Lower lobe of right lung (tissue), 2 donors: ENCODE data around the gene CKS2. TPM values are rescaled to one million over a fixed set of nuclear protein-coding genes. Genes with fewer than 3 reads are reported as not detected.
"Not testable (repeated sequence)": the region's sequence is repeated elsewhere in the genome, so short reads cannot be mapped to it uniquely, and the experiment has no call there.

Experiments used
- ATAC-seq, 2 donors: fragments of 200-7000 bp; cut with Tn5 transposase; one replicate each; pipeline ENCODE4 v1.9.1; 2020 to 2022; ENCODE audit warnings: mild to moderate bottlenecking in 2 of 2, moderate library complexity in 2 of 2
- DNase-seq: peaks from one replicate; pipeline ENCODE4 v3.0.0-alpha.2; 2020
- H3K27ac ChIP-seq: fragments of 200-600 bp; one replicate; pipeline ENCODE4 v1.8.0; 2022
- H3K27me3 ChIP-seq: fragments of 200-600 bp; one replicate; pipeline ENCODE4 v1.8.0; 2022; ENCODE audit warnings: low read depth
- H3K36me3 ChIP-seq: fragments of 200-600 bp; one replicate; pipeline ENCODE4 v1.8.0; 2022; ENCODE audit warnings: mild to moderate bottlenecking
- H3K4me1 ChIP-seq: fragments of 200-600 bp; one replicate; pipeline ENCODE4 v1.8.0; 2022
- H3K4me3 ChIP-seq: fragments of 200-600 bp; one replicate; pipeline ENCODE4 v1.8.0; 2022; ENCODE audit warnings: mild to moderate bottlenecking
- H3K9me3 ChIP-seq: fragments of 200-600 bp; one replicate; pipeline ENCODE4 v1.8.0; 2022
- CTCF ChIP-seq: fragments of 200-600 bp; IDR thresholded peaks from one replicate; pipeline ENCODE4 v1.8.0; 2022; ENCODE audit warnings: antibody characterized with exemption, mild to moderate bottlenecking
- intact Hi-C: fragments of 100-400 bp; cut with DNase I; formaldehyde crosslinking; loops from one replicate; pipeline ENCODE4 v1.11.0; 2022
- total RNA-seq: library from RNA; stranded (reverse); fragmentation: NEBNext Ultra II Directional; extraction: Animal tissue kit (Norgen Biotek cat#: 25700); gene quantifications from one replicate; pipeline ENCODE4 v1.2.1, GENCODE V29; 2021
- donor health status: DM: no; HTN: yes; CAD: no; lungs with severe emphysema.

Gene CKS2
- total RNA-seq, 1 donor from 2014 or later = 16.6 TPM

- H3K4me1 ChIP-seq = no peaks in the 10 kb centered on the region
- no peak for ATAC-seq
- intact Hi-C loops = no loop called here
- H3K9me3 ChIP-seq = no peaks in the 10 kb centered on the region
- H3K4me3 ChIP-seq = no peak overlapping the region
- no peaks in the 10 kb centered on the region for H3K27me3 ChIP-seq
- no peaks in the 10 kb centered on the region for H3K36me3 ChIP-seq
- DNase-seq = no peak
- no peak for TF ChIP-seq CTCF
- H3K27ac ChIP-seq = no peak overlapping the region
These were observed 19.3 kb upstream of the CKS2 start for GRCh38 chr9:89291741-89292140.

GRCh38 chr9:89293014-89293413 is 18.0 kb upstream of the CKS2 start:
- H3K9me3 ChIP-seq = no peaks in the 10 kb centered on the region

GRCh38 chr9:89295400-89295799 is 15.6 kb upstream of the CKS2 start:
- no peak for DNase-seq
- Histone ChIP-seq H3K4me3 (no peak overlapping the region), H3K27me3 (no peaks in the 10 kb centered on the region), H3K9me3 (no peaks in the 10 kb centered on the region), H3K36me3 (no peaks in the 10 kb centered on the region), H3K27ac (no peak overlapping the region), H3K4me1 (no peaks in the 10 kb centered on the region)
- no peak for ATAC-seq
- intact Hi-C loops = no loop called here
- no peak for TF ChIP-seq CTCF

More at GRCh38 chr9:89293014-89293413, 18.0 kb upstream of the CKS2 start:
- Histone ChIP-seq H3K4me3 (no peak overlapping the region), H3K27me3 (no peaks in the 10 kb centered on the region), H3K36me3 (no peaks in the 10 kb centered on the region), H3K4me1 (no peaks in the 10 kb centered on the region), H3K27ac (no peak overlapping the region)
- no peak for TF ChIP-seq CTCF
- intact Hi-C loops = no loop called here
- no peak for DNase-seq
- ATAC-seq = no peak

- ATAC-seq = peak; percentile 39 to 70
- H3K4me1 ChIP-seq, intact Hi-C loops, H3K4me3 ChIP-seq, DNase-seq, H3K36me3 ChIP-seq, H3K27me3 ChIP-seq, H3K9me3 ChIP-seq: not testable (repeated sequence)
- peak overlapping the region; percentile 15 for H3K27ac ChIP-seq
These were observed 9.0 kb upstream of the CKS2 start for GRCh38 chr9:89301996-89302395.

- Histone ChIP-seq H3K4me1 (peaks cover 5% of the 10 kb centered on the region), H3K27me3 (no peaks in the 10 kb centered on the region), H3K4me3 (no peak overlapping the region), H3K36me3 (no peaks in the 10 kb centered on the region), H3K9me3 (no peaks in the 10 kb centered on the region), H3K27ac (peak overlapping the region; percentile 57)
- DNase-seq (no peak), ATAC-seq (peak; percentile 85 to 86)
- intact Hi-C loops = no loop called here
- no peak for TF ChIP-seq CTCF
These were observed 6.8 kb upstream of the CKS2 start for GRCh38 chr9:89304020-89304833.

GRCh38 chr9:89304834-89305188 is 6.2 kb upstream of the CKS2 start:
- no peak for ATAC-seq

More at GRCh38 chr9:89304834-89305188, 6.2 kb upstream of the CKS2 start:
- Histone ChIP-seq H3K4me3 (no peak overlapping the region), H3K27me3 (no peaks in the 10 kb centered on the region), H3K36me3 (no peaks in the 10 kb centered on the region), H3K9me3 (no peaks in the 10 kb centered on the region), H3K27ac (peak overlapping the region; percentile 57), H3K4me1 (peaks cover 10% of the 10 kb centered on the region)
- no peak for DNase-seq
- intact Hi-C loops = no loop called here
- no peak for TF ChIP-seq CTCF
